ENCODE data around the gene LYRM4. TPM values are rescaled to one million over a fixed set of nuclear protein-coding genes. Genes with fewer than 3 reads are reported as not detected.

LYRM4 gene
- total and polyA plus RNA-seq, 2 donors (not counting 1 experiment from before 2014, with no cell fraction given): 14.5 to 31.9 TPM

GRCh38 chr6:5072440-5072839 lies 188.3 kb downstream of the LYRM4 start:
- Histone ChIP-seq H3K4me1 (ENCODE audit: control insufficient read depth, extremely low read depth, insufficient read depth, low read length) (no peaks in the 10 kb centered on the region), H4K20me1 (ENCODE audit: control insufficient read depth, extremely low read depth, insufficient read depth, low read length) (no peaks in the 10 kb centered on the region), H3K36me3 (ENCODE audit: control insufficient read depth, insufficient read depth, low read length) (no peaks in the 10 kb centered on the region), H3K4me3 (replicated peaks in 1 of 4; ENCODE audit: control extremely low read depth in 1 of 4, insufficient read depth in 1 of 4, low read depth in 3 of 4, low read length in 4 of 4) (no peak overlapping the region), H3K9ac (ENCODE audit: insufficient read depth, low read length) (no peak overlapping the region), H2AFZ (ENCODE audit: low read length) (no peak overlapping the region), H3K9me3 (ENCODE audit: control insufficient read depth, insufficient read depth, low read depth, low read length) (no peaks in the 10 kb centered on the region), H3K27me3 (ENCODE audit: control insufficient read depth, insufficient read depth, low read length) (no peaks in the 10 kb centered on the region), H3K27ac (ENCODE audit: insufficient read depth, low read length) (no peak overlapping the region), H3K4me2 (ENCODE audit: extremely low read depth, insufficient read depth, low read length) (no peak overlapping the region), H3K79me2 (ENCODE audit: control insufficient read depth, insufficient read depth, low read length) (no peaks in the 10 kb centered on the region)
- DNase-seq (ENCODE audit: low read depth in 2 of 2): no peak
- TF ChIP-seq EZH2 (IDR thresholded peaks at IDR 0.05; ENCODE audit: low read length, missing control alignments) (no peak), CTCF (conservative IDR thresholded peaks at IDR 0.05 in 1 of 2, IDR thresholded peaks at IDR 0.05 in 1 of 2; ENCODE audit: low read depth in 1 of 2, low read length in 2 of 2) (no peak)

DNA sequence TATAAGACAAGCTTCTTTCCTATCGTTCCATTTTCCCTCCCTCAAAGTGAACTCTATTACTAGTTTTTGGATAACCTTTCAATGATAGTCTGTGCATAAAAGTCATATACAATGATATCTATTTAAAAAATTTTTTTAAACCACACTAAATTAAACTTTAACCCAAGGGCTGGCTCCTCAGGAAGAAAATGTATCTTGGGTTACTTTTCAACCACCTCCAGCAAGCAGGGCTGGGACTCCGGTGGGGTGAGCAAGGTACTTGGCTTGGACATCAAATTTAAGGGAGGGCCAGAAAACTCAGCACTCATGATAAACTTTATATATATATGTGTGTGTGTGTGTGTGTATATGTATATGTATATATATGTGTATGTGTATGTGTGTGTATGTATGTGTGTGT lies 189.5 kb downstream of the LYRM4 start:
- Histone ChIP-seq H3K9ac (ENCODE audit: insufficient read depth, low read length) (no peak overlapping the region), H2AFZ (ENCODE audit: low read length) (no peak overlapping the region), H3K27me3 (ENCODE audit: control insufficient read depth, insufficient read depth, low read length) (no peaks in the 10 kb centered on the region), H3K9me3 (ENCODE audit: control insufficient read depth, insufficient read depth, low read depth, low read length) (no peaks in the 10 kb centered on the region), H3K27ac (ENCODE audit: insufficient read depth, low read length) (no peak overlapping the region), H3K4me3 (replicated peaks in 1 of 4; ENCODE audit: control extremely low read depth in 1 of 4, insufficient read depth in 1 of 4, low read depth in 3 of 4, low read length in 4 of 4) (no peak overlapping the region), H3K4me2 (ENCODE audit: extremely low read depth, insufficient read depth, low read length) (no peak overlapping the region), H3K4me1 (ENCODE audit: control insufficient read depth, extremely low read depth, insufficient read depth, low read length) (no peaks in the 10 kb centered on the region), H3K36me3 (ENCODE audit: control insufficient read depth, insufficient read depth, low read length) (no peaks in the 10 kb centered on the region), H4K20me1 (ENCODE audit: control insufficient read depth, extremely low read depth, insufficient read depth, low read length) (no peaks in the 10 kb centered on the region), H3K79me2 (ENCODE audit: control insufficient read depth, insufficient read depth, low read length) (no peaks in the 10 kb centered on the region)
- DNase-seq (ENCODE audit: low read depth in 2 of 2): no peak
- TF ChIP-seq CTCF (conservative IDR thresholded peaks at IDR 0.05 in 1 of 2, IDR thresholded peaks at IDR 0.05 in 1 of 2; ENCODE audit: low read depth in 1 of 2, low read length in 2 of 2) (no peak), EZH2 (IDR thresholded peaks at IDR 0.05; ENCODE audit: low read length, missing control alignments) (no peak)

GRCh38 chr6:5068153-5068751 lies 192.5 kb downstream of the LYRM4 start:
- Histone ChIP-seq H3K79me2 (ENCODE audit: control insufficient read depth, insufficient read depth, low read length) (no peaks in the 10 kb centered on the region), H3K9me3 (ENCODE audit: control insufficient read depth, insufficient read depth, low read depth, low read length) (no peaks in the 10 kb centered on the region), H2AFZ (ENCODE audit: low read length) (no peak overlapping the region), H3K4me2 (ENCODE audit: extremely low read depth, insufficient read depth, low read length) (no peak overlapping the region), H3K27ac (ENCODE audit: insufficient read depth, low read length) (no peak overlapping the region), H4K20me1 (ENCODE audit: control insufficient read depth, extremely low read depth, insufficient read depth, low read length) (no peaks in the 10 kb centered on the region), H3K9ac (ENCODE audit: insufficient read depth, low read length) (no peak overlapping the region), H3K4me1 (ENCODE audit: control insufficient read depth, extremely low read depth, insufficient read depth, low read length) (no peaks in the 10 kb centered on the region), H3K4me3 (replicated peaks in 1 of 4; ENCODE audit: control extremely low read depth in 1 of 4, insufficient read depth in 1 of 4, low read depth in 3 of 4, low read length in 4 of 4) (no peak overlapping the region), H3K36me3 (ENCODE audit: control insufficient read depth, insufficient read depth, low read length) (no peaks in the 10 kb centered on the region), H3K27me3 (ENCODE audit: control insufficient read depth, insufficient read depth, low read length) (no peaks in the 10 kb centered on the region)
- DNase-seq (ENCODE audit: low read depth in 2 of 2): no peak
- TF ChIP-seq CTCF (conservative IDR thresholded peaks at IDR 0.05 in 1 of 2, IDR thresholded peaks at IDR 0.05 in 1 of 2; ENCODE audit: low read depth in 1 of 2, low read length in 2 of 2) (no peak), EZH2 (IDR thresholded peaks at IDR 0.05; ENCODE audit: low read length, missing control alignments) (no peak)
